Natural killer cell treated with Interleukin-12 subunit alpha and Interleukin-12 subunit beta and Interleukin-15 and Interleukin-18, amount 100 ng/mL, for 72 hours (primary cell): Measurements from ENCODE around the gene HSF4. TPM values are rescaled to one million over a fixed set of nuclear protein-coding genes. Genes with fewer than 3 reads are reported as not detected.
A peak's percentile ranks its signal among the peaks of the same experiment; 100 is the strongest.

Experiments
- ATAC-seq, 2 donors: fragments of 150-1000 bp; cut with Tn5 transposase in 1 of 2; sonication (Bioruptor Pico), chemical (Tn5 transposase) in 1 of 2; 2 replicates each; pipeline ENCODE4 v1.10.0; 2021
- DNase-seq: peaks from one replicate; pipeline ENCODE4 v3.0.0; 2022; ENCODE audit warnings: low spot score
- H3K27ac Mint-ChIP-seq, 2 donors: 1 replicate in 1 of 2; 2 replicates in 1 of 2; pipeline ENCODE4 v1.8.0; 2022; ENCODE audit warnings: mixed read lengths in 2 of 2, mild to moderate bottlenecking in 1 of 2, moderate library complexity in 1 of 2
- H3K27me3 Mint-ChIP-seq, 2 donors: 1 replicate in 1 of 2; 2 replicates in 1 of 2; pipeline ENCODE4 v1.8.0; 2022; ENCODE audit warnings: mixed read lengths in 2 of 2
- H3K36me3 Mint-ChIP-seq: one replicate; pipeline ENCODE4 v1.8.0; 2022; ENCODE audit warnings: mixed read lengths
- H3K4me1 Mint-ChIP-seq, 2 donors: 1 replicate in 1 of 2; 2 replicates in 1 of 2; pipeline ENCODE4 v1.8.0; 2022; ENCODE audit warnings: low read depth in 2 of 2, mixed read lengths in 2 of 2, mild to moderate bottlenecking in 1 of 2
- H3K4me3 Mint-ChIP-seq: one replicate; pipeline ENCODE4 v1.8.0; 2022; ENCODE audit warnings: mixed read lengths
- H3K9me3 Mint-ChIP-seq: 2 replicates; pipeline ENCODE4 v1.8.0; 2022; ENCODE audit warnings: mixed read lengths
- total RNA-seq, 2 donors: library from RNA; stranded (reverse); gene quantifications; one replicate each; pipeline ENCODE4 v1.2.3, GENCODE V29; 2022

Gene HSF4
- total RNA-seq, 2 donors from 2014 or later, result 17.2 to 19.4 TPM

DNA sequence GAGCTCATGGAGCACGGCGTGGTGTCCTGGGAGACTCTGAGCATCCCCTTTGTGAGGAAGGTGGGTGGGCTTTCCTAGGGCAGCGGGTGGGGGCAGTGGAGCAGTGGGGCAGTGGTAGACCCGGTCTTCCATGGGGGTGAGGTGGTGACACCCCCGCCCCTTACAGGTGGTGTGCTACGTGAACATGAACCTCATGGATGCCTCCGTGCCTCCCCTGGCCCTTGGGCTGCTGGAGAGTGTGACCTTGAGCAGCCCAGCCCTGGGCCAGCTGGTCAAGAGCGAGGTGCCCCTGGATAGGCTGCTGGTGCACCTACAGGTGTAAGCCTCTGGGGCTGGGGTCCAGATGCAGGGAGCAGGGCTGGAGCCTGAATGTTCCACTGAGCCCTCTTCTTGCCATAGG is 35.9 kb downstream of the HSF4 start:
- Mint-ChIP-seq H3K4me1 (peaks cover 15 to 17% of the 10 kb centered on the region in 2 donors), H3K27ac (no peak overlapping the region), H3K9me3 (no peaks in the 10 kb centered on the region), H3K4me3 (no peak overlapping the region), H3K36me3 (peaks cover 16% of the 10 kb centered on the region), H3K27me3 (no peaks in the 10 kb centered on the region)
- ATAC-seq, result peak in 1 of 2 donors; percentile 5
- no peak for DNase-seq

DNA sequence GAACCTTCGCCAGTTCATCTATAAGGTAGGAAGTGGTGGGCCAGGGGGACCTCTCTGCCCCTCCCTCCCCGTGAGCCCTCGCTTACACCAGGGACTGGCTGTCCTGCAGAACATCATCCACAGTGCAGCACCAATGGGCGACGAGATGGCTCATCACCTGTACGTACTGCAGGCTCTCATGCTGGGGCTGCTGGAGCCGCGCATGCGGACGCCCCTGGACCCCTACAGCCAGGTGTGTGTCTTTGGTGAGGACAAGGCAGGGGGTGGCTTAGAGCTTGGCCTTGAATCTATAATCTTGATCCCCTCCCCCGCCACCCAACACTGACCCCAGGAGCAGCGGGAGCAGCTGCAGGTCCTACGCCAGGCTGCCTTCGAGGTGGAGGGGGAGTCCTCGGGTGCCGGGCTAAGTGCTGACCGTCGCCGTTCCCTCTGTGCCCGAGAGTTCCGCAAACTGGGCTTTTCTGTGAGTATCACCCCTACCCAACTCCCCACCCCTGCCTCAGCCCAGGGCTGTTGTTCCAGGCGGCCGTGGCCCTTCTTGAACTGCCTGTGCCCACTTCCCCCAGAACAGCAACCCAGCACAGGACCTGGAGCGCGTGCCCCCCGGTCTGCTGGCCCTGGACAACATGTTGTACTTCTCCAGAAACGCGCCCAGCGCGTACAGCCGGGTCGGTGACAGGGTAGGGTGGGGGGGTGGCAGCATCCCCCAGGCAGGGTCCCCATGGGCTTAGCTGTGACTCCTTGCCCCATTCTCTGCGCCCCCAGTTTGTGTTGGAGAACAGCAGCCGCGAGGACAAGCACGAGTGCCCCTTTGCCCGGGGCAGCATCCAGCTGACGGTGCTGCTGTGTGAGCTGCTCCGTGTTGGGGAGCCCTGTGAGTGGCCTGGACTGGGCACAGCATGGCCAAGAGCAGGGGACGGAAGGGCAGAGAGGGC is 37.1 kb downstream of the HSF4 start:
- Mint-ChIP-seq H3K27me3 (no peaks in the 10 kb centered on the region), H3K4me3 (no peak overlapping the region), H3K9me3 (no peaks in the 10 kb centered on the region), H3K27ac (no peak overlapping the region), H3K4me1 (peaks cover 5 to 8% of the 10 kb centered on the region in 2 donors), H3K36me3 (peaks cover 4% of the 10 kb centered on the region)
- ATAC-seq (no peak), DNase-seq (no peak)

DNA sequence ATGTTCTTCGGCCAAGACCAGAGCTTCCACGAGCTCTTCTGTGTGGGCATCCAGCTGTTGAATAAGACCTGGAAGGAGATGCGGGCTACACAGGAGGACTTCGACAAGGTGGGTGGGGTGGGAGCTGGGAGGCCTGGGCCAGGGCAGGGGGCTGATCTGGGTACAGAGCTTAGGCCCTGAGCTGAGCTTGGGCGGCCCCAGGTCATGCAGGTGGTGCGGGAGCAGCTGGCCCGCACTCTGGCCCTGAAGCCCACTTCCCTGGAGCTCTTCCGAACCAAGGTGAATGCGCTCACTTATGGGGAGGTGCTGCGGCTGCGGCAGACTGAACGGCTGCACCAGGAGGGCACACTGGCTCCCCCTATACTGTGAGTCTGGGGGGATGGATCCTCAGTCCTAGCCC is 37.9 kb downstream of the HSF4 start:
- no peaks in the 10 kb centered on the region for H3K36me3 Mint-ChIP-seq
- no peak overlapping the region for H3K27ac Mint-ChIP-seq
- no peak for ATAC-seq
- H3K9me3 Mint-ChIP-seq, result no peaks in the 10 kb centered on the region
- H3K4me1 Mint-ChIP-seq, result peaks cover 0 to 4% of the 10 kb centered on the region in 2 donors
- H3K4me3 Mint-ChIP-seq, result no peak overlapping the region
- no peak for DNase-seq
- H3K27me3 Mint-ChIP-seq, result no peaks in the 10 kb centered on the region

DNA sequence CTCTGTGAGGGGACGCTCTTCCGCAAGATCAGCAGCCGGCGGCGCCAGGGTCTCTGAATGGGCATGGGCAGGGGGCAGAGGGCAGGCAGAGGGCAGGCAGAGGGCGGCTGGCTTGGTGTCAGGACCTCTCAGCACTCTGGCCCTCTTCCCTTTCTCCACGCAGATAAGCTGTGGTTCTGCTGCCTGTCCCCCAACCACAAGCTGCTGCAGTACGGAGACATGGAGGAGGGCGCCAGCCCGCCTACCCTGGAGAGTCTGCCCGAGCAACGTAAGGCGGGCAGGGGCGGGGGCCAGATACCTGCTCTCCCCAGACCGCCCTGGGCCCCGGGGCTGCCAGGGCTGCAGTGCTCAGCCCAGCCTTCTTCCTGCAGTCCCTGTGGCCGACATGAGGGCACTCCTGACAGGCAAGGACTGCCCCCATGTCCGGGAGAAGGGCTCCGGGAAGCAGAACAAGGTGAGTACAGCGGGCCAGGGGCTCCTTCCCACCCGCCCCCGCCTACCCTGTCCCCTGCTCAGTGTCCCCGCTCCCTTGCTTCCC is 38.5 kb downstream of the HSF4 start:
- Mint-ChIP-seq H3K27ac (no peak overlapping the region), H3K4me1 (peaks cover 0 to 4% of the 10 kb centered on the region in 2 donors), H3K9me3 (no peaks in the 10 kb centered on the region), H3K27me3 (no peaks in the 10 kb centered on the region), H3K36me3 (no peaks in the 10 kb centered on the region), H3K4me3 (no peak overlapping the region)
- no peak for ATAC-seq
- no peak for DNase-seq

DNA sequence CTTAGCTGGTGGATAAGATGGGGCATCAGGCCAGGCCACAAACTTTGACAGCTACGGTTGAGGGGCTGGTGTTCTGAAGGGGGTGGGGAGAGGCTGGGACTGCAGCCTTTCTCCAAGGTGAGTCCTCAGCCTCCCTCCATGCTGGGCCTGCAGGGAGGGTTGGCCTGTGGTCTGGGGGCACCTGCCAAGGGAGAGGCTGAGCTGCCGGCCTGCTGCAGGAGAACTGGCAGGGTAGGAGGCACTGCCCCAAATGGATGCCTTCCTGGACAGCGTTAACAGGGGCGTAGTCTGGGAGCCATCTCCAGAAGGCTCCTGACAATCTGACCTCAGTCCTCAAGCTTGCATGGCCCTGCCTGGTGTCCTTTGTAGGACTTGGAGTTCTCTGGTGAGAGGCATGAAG is 39.5 kb downstream of the HSF4 start:
- DNase-seq (no peak), ATAC-seq (no peak)
- Mint-ChIP-seq H3K4me3 (no peak overlapping the region), H3K9me3 (no peaks in the 10 kb centered on the region), H3K27ac (no peak overlapping the region), H3K27me3 (no peaks in the 10 kb centered on the region), H3K36me3 (no peaks in the 10 kb centered on the region), H3K4me1 (peaks cover 0 to 4% of the 10 kb centered on the region in 2 donors)

DNA sequence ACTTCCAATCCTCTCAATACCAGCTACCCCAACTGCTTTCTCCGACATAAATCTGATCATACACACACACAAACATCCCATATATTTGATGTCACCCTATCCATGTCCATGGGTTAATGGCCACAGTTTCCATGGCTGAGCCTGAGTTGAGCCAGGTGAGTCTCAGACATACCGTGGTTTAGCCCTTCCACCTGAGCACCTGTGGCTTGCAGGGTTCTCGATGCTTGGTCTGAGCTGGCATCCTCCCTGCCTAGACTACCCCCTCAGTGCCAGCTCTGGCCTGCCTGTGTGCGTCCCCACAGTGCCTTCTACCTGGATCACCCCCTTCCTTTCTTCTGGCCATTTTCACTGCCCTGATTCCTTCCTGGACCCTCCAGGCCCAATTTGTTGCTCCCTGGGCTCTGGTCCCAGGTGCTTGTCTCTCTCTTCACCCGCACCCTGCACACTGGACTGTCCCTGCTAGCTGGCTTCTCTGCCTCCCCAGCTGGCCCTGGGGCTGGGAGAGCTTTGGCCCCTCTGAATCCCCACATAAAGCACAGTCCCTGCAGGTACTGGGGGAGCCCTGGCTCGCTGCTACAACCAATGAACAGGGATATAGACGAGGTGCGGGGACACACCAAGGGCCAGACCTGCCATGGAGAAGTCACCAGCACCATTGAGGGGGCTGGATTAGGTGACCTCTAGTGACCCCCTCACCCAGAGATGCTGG is 41.7 kb downstream of the HSF4 start:
- no peak for DNase-seq
- Mint-ChIP-seq H3K36me3 (no peaks in the 10 kb centered on the region), H3K4me1 (peaks cover 0 to 4% of the 10 kb centered on the region in 2 donors), H3K27ac (no peak overlapping the region), H3K27me3 (no peaks in the 10 kb centered on the region), H3K4me3 (no peak overlapping the region), H3K9me3 (no peaks in the 10 kb centered on the region)
- no peak for ATAC-seq

DNA sequence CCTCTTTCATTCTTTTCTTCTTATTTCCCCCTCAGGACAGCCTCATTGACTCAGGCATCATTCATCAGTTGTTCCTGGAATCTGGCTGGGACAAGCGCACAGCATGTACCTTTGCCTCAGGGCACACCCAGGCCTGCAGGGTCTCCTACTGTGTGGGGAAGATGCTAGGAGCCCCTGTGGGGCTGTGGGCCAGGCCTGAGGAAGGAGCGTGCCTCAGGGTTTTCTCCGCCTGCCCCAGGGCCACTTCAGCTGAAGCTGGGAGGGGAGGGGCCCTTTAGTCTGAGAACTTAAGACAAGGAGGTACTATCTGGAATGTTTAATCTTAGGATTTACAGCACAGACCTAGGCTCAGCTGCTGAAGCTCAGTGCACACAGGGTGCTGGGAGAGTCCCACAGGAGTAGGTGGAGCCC is 42.3 kb downstream of the HSF4 start:
- no peaks in the 10 kb centered on the region for H3K27me3 Mint-ChIP-seq
- H3K9me3 Mint-ChIP-seq, result no peaks in the 10 kb centered on the region
- peaks cover 0 to 4% of the 10 kb centered on the region in 2 donors for H3K4me1 Mint-ChIP-seq
- H3K27ac Mint-ChIP-seq, result no peak overlapping the region
- no peaks in the 10 kb centered on the region for H3K36me3 Mint-ChIP-seq
- no peak overlapping the region for H3K4me3 Mint-ChIP-seq
- DNase-seq (no peak), ATAC-seq (no peak)

DNA sequence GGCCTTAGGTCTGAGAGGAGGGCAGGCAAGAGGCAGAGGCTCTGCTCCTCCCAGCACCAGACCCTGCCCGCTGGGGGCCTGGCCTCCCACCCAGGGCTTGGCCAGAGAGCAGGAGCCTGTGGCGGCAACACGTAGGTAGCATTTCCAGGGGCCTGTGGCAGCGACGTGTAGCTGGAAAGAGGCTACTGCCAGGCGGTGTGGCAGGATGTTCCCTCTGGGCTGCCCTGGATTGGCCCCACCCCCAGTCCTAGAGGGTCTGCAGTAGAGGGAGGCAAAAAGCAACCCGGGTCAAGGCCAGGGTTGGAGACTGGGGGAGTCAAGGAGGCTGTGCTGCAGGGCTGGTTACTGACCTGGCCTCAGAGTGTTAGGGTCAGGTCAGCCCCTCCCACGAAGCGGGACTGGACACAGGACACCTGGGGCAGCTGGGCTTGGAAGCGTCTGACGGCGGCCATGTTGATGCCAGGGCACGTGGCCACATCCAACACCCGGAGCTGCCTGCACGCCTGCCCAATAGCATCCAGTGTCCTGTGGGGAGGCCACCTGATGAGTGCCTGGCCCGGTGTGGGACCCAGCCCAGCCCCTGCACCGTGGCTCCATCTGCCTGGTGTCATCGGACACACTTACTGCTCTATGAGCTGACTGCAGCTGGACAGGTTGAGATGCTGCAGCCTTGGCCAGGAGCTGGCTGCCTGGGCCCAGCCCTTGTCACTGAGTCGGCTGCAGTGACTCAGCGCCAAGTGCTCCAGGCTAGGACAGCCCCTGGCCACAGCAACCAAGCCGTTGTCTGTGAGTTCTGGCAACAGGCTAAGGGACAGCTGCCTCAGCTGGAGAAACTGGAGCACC is 42.9 kb downstream of the HSF4 start:
- DNase-seq, result no peak
- ATAC-seq, result no peak
- H3K27ac Mint-ChIP-seq, result no peak overlapping the region
- no peaks in the 10 kb centered on the region for H3K9me3 Mint-ChIP-seq
- H3K4me1 Mint-ChIP-seq, result peaks cover 0 to 4% of the 10 kb centered on the region in 2 donors
- no peaks in the 10 kb centered on the region for H3K27me3 Mint-ChIP-seq
- H3K36me3 Mint-ChIP-seq, result no peaks in the 10 kb centered on the region
- no peak overlapping the region for H3K4me3 Mint-ChIP-seq

DNA sequence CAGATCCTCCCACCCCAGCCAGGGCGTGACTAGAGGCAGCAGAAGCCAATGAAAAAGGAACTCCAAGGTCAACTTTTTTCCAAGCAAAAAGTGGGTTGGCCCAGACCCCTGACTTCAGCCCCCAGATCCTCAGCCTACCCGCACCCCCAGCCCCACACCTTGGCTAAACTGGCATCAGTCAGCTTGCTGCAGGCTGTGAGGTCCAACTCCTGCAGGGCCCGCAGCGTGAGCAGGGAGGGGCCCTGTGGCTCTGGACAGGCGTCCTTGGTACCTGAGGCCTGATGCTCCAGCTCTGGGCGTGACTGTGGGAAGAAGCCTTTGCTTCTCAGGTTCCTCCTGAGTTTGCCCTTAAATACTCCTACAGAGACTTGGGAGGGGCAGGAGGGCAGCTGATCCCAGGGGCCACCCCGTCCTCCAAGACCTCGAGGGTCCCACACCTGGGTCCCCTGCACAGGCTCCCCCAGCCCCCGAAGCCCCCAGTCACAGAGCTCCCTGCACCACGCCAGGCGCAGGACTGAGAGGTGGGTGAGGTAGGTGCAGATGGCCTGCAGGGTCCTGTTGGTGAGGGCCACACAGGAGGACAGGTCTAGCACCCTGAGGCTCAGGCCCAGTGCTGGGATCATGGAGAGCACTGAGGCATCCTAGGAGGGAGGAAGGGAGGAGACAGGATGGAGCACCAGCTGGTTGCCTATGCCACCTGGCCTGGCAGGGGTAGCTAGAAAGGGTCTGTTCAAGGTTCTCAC is 43.8 kb downstream of the HSF4 start:
- H3K4me3 Mint-ChIP-seq, result no peak overlapping the region
- DNase-seq (no peak), ATAC-seq (no peak)
- H3K36me3 Mint-ChIP-seq, result no peaks in the 10 kb centered on the region
- no peak overlapping the region for H3K27ac Mint-ChIP-seq
- no peaks in the 10 kb centered on the region for H3K9me3 Mint-ChIP-seq
- H3K4me1 Mint-ChIP-seq, result peaks cover 0 to 4% of the 10 kb centered on the region in 2 donors
- no peaks in the 10 kb centered on the region for H3K27me3 Mint-ChIP-seq

DNA sequence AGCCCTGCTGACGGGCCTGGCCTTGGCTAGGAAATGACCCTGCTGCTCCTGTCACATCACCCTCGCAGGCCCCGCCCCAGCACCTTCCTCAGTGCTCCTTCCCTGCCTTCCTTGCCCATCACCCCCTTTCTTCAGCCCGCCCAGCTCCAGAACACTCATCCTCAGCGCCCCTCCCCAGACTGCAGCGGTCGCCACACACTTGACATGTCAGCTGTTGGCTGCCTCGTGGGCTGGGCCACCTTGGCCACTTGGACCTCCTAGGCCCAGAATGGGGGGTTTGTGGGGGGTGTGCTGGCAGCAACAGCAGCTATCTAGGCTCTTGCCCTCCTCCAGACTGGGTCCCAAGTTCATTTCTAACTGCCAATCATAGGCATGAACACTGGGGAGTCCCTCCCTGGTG is 45.0 kb downstream of the HSF4 start:
- H3K27ac Mint-ChIP-seq, result peak overlapping the region in 1 of 2 donors; percentile 31
- DNase-seq, result no peak

DNA sequence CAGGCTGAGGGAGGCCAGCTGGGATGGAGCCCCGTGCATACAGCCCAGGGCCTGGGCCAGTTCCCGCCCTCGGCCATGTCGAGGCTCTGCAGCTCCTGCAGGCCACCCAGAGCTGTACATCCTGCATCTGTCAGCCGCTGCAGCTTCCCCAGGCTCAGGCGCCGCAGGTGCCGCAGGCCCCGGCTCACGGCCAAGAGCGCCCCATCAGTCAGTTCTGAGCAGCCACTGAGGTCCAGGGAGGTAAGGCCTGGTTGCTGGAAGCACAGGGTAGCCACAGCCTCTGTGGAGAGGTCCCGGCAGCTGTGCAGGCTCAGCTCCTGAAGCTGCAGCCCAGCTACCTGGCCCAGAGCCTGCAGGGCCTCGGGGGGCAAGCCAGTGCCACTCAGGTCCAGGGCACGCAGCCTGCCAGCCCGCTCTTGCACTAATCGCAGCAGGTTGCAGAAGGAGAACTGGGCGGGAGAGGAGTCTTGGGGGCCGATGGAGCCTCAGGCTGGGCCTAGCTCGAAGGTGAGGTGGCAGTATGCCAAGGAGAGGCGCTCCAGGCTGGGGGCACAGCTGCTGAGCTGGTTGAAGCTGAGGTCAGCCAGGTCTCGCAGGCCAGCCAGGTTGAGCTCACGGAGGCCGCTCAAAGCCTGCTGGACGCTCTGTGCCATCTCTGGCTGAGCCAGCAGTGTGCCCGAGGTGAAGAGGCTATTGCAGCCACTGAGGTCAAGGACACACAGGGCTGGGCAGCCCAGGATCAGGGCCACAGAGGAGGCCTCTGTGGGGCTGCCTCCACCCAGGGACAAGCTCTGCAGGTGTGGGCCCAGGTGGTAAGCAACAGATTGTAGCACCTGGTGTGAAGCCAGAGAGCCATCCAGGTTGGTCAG is 45.8 kb downstream of the HSF4 start:
- Mint-ChIP-seq H3K27me3 (no peaks in the 10 kb centered on the region), H3K9me3 (no peaks in the 10 kb centered on the region), H3K4me1 (peaks cover 0 to 4% of the 10 kb centered on the region in 2 donors), H3K27ac (no peak overlapping the region), H3K36me3 (no peaks in the 10 kb centered on the region), H3K4me3 (no peak overlapping the region)
- ATAC-seq (no peak), DNase-seq (no peak)

More for the DNA sequence above, 45.0 kb downstream of the HSF4 start:
- Mint-ChIP-seq H3K36me3 (no peaks in the 10 kb centered on the region), H3K4me3 (no peak overlapping the region), H3K9me3 (no peaks in the 10 kb centered on the region), H3K27me3 (no peaks in the 10 kb centered on the region), H3K4me1 (peaks cover 0 to 4% of the 10 kb centered on the region in 2 donors)
- ATAC-seq, result no peak

DNA sequence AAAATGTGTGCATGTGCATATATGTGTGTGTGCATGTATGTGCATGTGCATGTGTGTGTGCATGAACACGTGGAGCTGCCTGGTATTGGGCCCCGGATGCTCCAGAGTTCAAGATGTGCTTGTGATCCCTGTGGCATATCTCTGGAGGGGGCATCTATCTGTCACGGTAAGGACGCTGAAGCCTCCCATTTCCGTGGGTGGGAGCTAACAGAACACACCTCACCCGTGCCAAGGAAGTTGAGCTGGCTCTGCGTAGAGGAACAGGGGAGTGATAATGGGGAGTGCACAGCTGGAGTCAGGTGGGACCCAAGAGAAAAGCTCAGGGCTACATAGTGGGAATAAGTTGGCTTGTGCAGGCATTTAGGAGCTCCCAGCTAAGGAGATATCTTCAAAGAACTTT is 47.1 kb downstream of the HSF4 start:
- H3K4me3 Mint-ChIP-seq, result no peak overlapping the region
- H3K36me3 Mint-ChIP-seq, result no peaks in the 10 kb centered on the region
- no peak overlapping the region for H3K27ac Mint-ChIP-seq
- no peaks in the 10 kb centered on the region for H3K27me3 Mint-ChIP-seq
- H3K9me3 Mint-ChIP-seq, result no peaks in the 10 kb centered on the region
- no peak for DNase-seq
- ATAC-seq, result no peak
- peaks cover 3 to 6% of the 10 kb centered on the region in 2 donors for H3K4me1 Mint-ChIP-seq
